ENCODE data around the gene TRAPPC8.

DNA sequence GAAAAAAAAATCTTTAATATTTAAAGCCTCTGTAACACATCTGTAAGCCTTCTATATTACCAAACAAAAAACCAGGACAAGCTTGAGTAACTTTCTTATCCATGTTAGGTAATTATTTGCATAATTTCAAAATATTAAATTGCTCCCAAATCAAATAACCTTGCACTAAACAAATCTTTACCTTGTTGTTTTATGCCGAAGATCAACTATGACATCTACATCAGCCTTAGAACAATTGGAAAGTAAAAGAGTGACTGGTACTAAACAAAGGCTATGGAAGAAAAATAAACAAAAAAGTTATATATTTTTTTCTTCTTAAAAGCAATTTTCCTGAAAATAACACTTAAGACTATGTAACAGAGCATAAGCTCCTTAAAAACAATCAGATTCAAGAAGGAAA is 111.0 kb downstream of the TRAPPC8 start:
- TF ChIP-seq, protein P1, sequence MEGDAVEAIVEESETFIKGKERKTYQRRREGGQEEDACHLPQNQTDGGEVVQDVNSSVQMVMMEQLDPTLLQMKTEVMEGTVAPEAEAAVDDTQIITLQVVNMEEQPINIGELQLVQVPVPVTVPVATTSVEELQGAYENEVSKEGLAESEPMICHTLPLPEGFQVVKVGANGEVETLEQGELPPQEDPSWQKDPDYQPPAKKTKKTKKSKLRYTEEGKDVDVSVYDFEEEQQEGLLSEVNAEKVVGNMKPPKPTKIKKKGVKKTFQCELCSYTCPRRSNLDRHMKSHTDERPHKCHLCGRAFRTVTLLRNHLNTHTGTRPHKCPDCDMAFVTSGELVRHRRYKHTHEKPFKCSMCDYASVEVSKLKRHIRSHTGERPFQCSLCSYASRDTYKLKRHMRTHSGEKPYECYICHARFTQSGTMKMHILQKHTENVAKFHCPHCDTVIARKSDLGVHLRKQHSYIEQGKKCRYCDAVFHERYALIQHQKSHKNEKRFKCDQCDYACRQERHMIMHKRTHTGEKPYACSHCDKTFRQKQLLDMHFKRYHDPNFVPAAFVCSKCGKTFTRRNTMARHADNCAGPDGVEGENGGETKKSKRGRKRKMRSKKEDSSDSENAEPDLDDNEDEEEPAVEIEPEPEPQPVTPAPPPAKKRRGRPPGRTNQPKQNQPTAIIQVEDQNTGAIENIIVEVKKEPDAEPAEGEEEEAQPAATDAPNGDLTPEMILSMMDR (IDR thresholded peaks at IDR 0.05), result no peak
- TF ChIP-seq EZH2 (IDR thresholded peaks at IDR 0.05), result no peak

Measured in neural progenitor cell (in vitro differentiated cells).